NAMALWA (cell line): ENCODE data around the gene ZSCAN26.

Experiments used
- DNase-seq: peaks from one replicate; pipeline ENCODE4 v3.0.0-alpha.2; 2015; ENCODE audit warnings: low spot score

The ZSCAN26 gene

GRCh38 chr6:28322661-28323060 is 55.7 kb downstream of the ZSCAN26 start:
- no peak for DNase-seq

- no peak for DNase-seq
Measured at GRCh38 chr6:28323813-28324424, 57.0 kb downstream of the ZSCAN26 start.

- DNase-seq, result no peak
Measured at GRCh38 chr6:28326371-28326948, 59.5 kb downstream of the ZSCAN26 start.
